Neural cell (in vitro differentiated cells): ENCODE measurements around the gene HNRNPM. TPM values are rescaled to one million over a fixed set of nuclear protein-coding genes. Genes with fewer than 3 reads are reported as not detected.

ENCODE experiments used
- H2AFZ ChIP-seq: fragments of 200-600, 300-800 bp; sonication (generic), shearing (Covaris generic); 2 replicates; pipeline ENCODE4 v1.6.0; 2014; ENCODE audit warnings: low read depth, mild to moderate bottlenecking, antibody characterized with exemption, low read length, moderate library complexity
- H3F3A ChIP-seq: fragments of 200-600 bp; shearing (Covaris generic); 2 replicates; pipeline ENCODE4 v1.6.1; 2016; ENCODE audit warnings: mild to moderate bottlenecking, moderate library complexity, mixed read lengths, antibody characterized with exemption, low read length; ENCODE audit not compliant: insufficient read depth, poor library complexity, severe bottlenecking
- H3K27ac ChIP-seq: fragments of 200-600, 300-800 bp; sonication (generic), shearing (Covaris generic); 2 replicates; pipeline ENCODE4 v1.5.1; 2014; ENCODE audit warnings: mild to moderate bottlenecking, low read length, moderate library complexity
- H3K27me3 ChIP-seq: fragments of 300-800, 200-600 bp; sonication (generic), shearing (Covaris generic); 2 replicates; pipeline ENCODE4 v1.6.0; 2014; ENCODE audit warnings: mild to moderate bottlenecking, low read depth, low read length, moderate library complexity; ENCODE audit not compliant: insufficient read depth
- H3K36me3 ChIP-seq: fragments of 300-800, 200-600 bp; sonication (generic), shearing (Covaris generic); 2 replicates; pipeline ENCODE4 v1.5.1; 2014; ENCODE audit warnings: mild to moderate bottlenecking, antibody characterized with exemption, low read length, moderate library complexity; ENCODE audit not compliant: insufficient read depth
- H3K4me2 ChIP-seq: fragments of 300-800, 200-600 bp; sonication (generic), shearing (Covaris generic); 2 replicates; pipeline ENCODE4 v1.6.0; 2014; ENCODE audit warnings: mild to moderate bottlenecking, low read length
- H3K4me3 ChIP-seq: fragments of 300-800, 200-600 bp; sonication (generic), shearing (Covaris generic); 2 replicates; pipeline ENCODE4 v1.5.1; 2014; ENCODE audit warnings: mild to moderate bottlenecking, low read length, moderate library complexity
- H3K79me2 ChIP-seq: fragments of 200-600 bp; shearing (Covaris generic); replicated peaks from 2 replicates; pipeline ENCODE4 v1.6.0; 2014; ENCODE audit warnings: mild to moderate bottlenecking, low read length, moderate library complexity; ENCODE audit not compliant: insufficient read depth
- H3K9ac ChIP-seq: fragments of 300-800, 200-600 bp; sonication (generic), shearing (Covaris generic); 2 replicates; pipeline ENCODE4 v1.6.1; 2016; ENCODE audit warnings: mild to moderate bottlenecking, low read length, mixed read lengths
- H3K9me2 ChIP-seq: fragments of 200-600 bp; shearing (Covaris generic); 2 replicates; pipeline ENCODE4 v1.6.1; 2016; ENCODE audit warnings: mild to moderate bottlenecking, low read length, mixed read lengths; ENCODE audit not compliant: insufficient read depth
- H3K9me3 ChIP-seq: fragments of 200-600, 300-800 bp; sonication (generic), shearing (Covaris generic); 2 replicates; pipeline ENCODE4 v1.6.1; 2016; ENCODE audit warnings: mild to moderate bottlenecking, mixed run types, low read length, moderate library complexity, mixed read lengths
- H4K20me1 ChIP-seq: fragments of 200-600 bp; shearing (Covaris generic); 2 replicates; pipeline ENCODE4 v1.6.1; 2016; ENCODE audit warnings: mild to moderate bottlenecking, mixed run types; ENCODE audit not compliant: insufficient read depth
- CTCF ChIP-seq: fragments of 450-650 bp; IDR thresholded peaks from 2 replicates; pipeline ENCODE4 v1.5.1; 2014; ENCODE audit warnings: antibody characterized with exemption, mild to moderate bottlenecking, moderate library complexity; ENCODE audit not compliant: poor library complexity, severe bottlenecking
- EP300 ChIP-seq: fragments of 450-650 bp; conservative IDR thresholded peaks from 2 replicates; pipeline ENCODE4 v1.6.1; 2014; ENCODE audit warnings: antibody characterized with exemption, mild to moderate bottlenecking, moderate library complexity; ENCODE audit not compliant: poor library complexity, severe bottlenecking
- EZH2 ChIP-seq: fragments of 200-600, 300-800 bp; shearing (Covaris generic), sonication (generic); IDR thresholded peaks from 2 replicates; pipeline ENCODE4 v1.6.1; 2014; ENCODE audit warnings: antibody characterized with exemption, low read length, borderline replicate concordance, mild to moderate bottlenecking; ENCODE audit not compliant: insufficient read depth, poor library complexity, severe bottlenecking
- MXI1 ChIP-seq: fragments of 450-650 bp; conservative IDR thresholded peaks from 2 replicates; pipeline ENCODE4 v1.6.1; 2014; ENCODE audit warnings: antibody characterized with exemption, mild to moderate bottlenecking; ENCODE audit not compliant: poor library complexity, severe bottlenecking
- POLR2AphosphoS5 ChIP-seq: IDR thresholded peaks from 2 replicates; pipeline ENCODE4 v1.6.1; 2012
- RAD21 ChIP-seq: fragments of 450-650 bp; conservative IDR thresholded peaks from 2 replicates; pipeline ENCODE4 v1.6.1; 2014; ENCODE audit warnings: antibody characterized with exemption, mild to moderate bottlenecking, moderate library complexity
- REST ChIP-seq: IDR thresholded peaks from 2 replicates; pipeline ENCODE4 v1.6.1; 2012; ENCODE audit warnings: borderline replicate concordance
- SMC3 ChIP-seq: fragments of 450-650 bp; conservative IDR thresholded peaks from 2 replicates; pipeline ENCODE4 v1.6.1; 2014; ENCODE audit warnings: antibody characterized with exemption, mild to moderate bottlenecking, moderate library complexity; ENCODE audit not compliant: poor library complexity
- TAF1 ChIP-seq: IDR thresholded peaks from 2 replicates; pipeline ENCODE4 v1.6.1; 2012; ENCODE audit warnings: low read depth
- polyA plus RNA-seq: library from polyadenylated mRNA; depleted of rRNA; stranded (reverse); fragments of >200 nt; gene quantifications from 2 replicates; pipeline ENCODE4 v1.2.3, GENCODE V29; 2014

Gene HNRNPM
- polyA plus RNA-seq, 1 donor from 2014 or later = 91.7 TPM

GRCh38 chr19:8490873-8491272 lies 46.1 kb downstream of the HNRNPM start:
- no peak overlapping the region for H3K4me3 ChIP-seq
- H3F3A ChIP-seq = no peaks in the 10 kb centered on the region
- H3K27ac ChIP-seq = no peak overlapping the region
- H2AFZ ChIP-seq = no peak overlapping the region
- no peak overlapping the region for H3K4me2 ChIP-seq
- no peaks in the 10 kb centered on the region for H3K27me3 ChIP-seq
- H3K36me3 ChIP-seq = peaks cover 7% of the 10 kb centered on the region
- no peaks in the 10 kb centered on the region for H3K9me3 ChIP-seq
- H3K79me2 ChIP-seq = no peaks in the 10 kb centered on the region
- TF ChIP-seq EP300 = no peak
- TF ChIP-seq POLR2AphosphoS5 = no peak
- no peak for TF ChIP-seq SMC3
- TF ChIP-seq CTCF = no peak
- TF ChIP-seq REST = no peak
- TF ChIP-seq RAD21 = no peak
- no peak for TF ChIP-seq TAF1
- TF ChIP-seq EZH2 = no peak
- no peak for TF ChIP-seq MXI1
- no peak overlapping the region for H3K9ac ChIP-seq
- no peaks in the 10 kb centered on the region for H4K20me1 ChIP-seq
- H3K9me2 ChIP-seq = no peaks in the 10 kb centered on the region

- H4K20me1 ChIP-seq = no peaks in the 10 kb centered on the region
- H3K9me2 ChIP-seq = no peaks in the 10 kb centered on the region
- H3K27ac ChIP-seq = no peak overlapping the region
- no peaks in the 10 kb centered on the region for H3K27me3 ChIP-seq
- H2AFZ ChIP-seq = no peak overlapping the region
- no peak overlapping the region for H3K4me2 ChIP-seq
- TF ChIP-seq EP300 = no peak
- TF ChIP-seq EZH2 = no peak
- TF ChIP-seq SMC3 = no peak
- no peak for TF ChIP-seq REST
- H3K36me3 ChIP-seq = peaks cover 4% of the 10 kb centered on the region
- no peak overlapping the region for H3K9ac ChIP-seq
- H3F3A ChIP-seq = no peaks in the 10 kb centered on the region
- H3K79me2 ChIP-seq = no peaks in the 10 kb centered on the region
- no peaks in the 10 kb centered on the region for H3K9me3 ChIP-seq
- H3K4me3 ChIP-seq = no peak overlapping the region
These were observed 46.8 kb downstream of the HNRNPM start for GRCh38 chr19:8491574-8491973.
